Loucy (cell line): ENCODE results near the gene GAN.

Experiments
- EZH2phosphoT487 ChIP-seq: fragments of 200-600 bp; IDR thresholded peaks from 2 replicates; pipeline ENCODE4 v1.6.1; 2018; ENCODE audit warnings: antibody characterized with exemption, mild to moderate bottlenecking, moderate library complexity, borderline replicate concordance
- TF ChIP-seq, protein P1 (sequence below): fragments of 200-600 bp; sonication (generic); conservative IDR thresholded peaks from 2 replicates; pipeline ENCODE4 v1.5.1; 2014; ENCODE audit warnings: mild to moderate bottlenecking, antibody characterized with exemption, low read length

DNA sequence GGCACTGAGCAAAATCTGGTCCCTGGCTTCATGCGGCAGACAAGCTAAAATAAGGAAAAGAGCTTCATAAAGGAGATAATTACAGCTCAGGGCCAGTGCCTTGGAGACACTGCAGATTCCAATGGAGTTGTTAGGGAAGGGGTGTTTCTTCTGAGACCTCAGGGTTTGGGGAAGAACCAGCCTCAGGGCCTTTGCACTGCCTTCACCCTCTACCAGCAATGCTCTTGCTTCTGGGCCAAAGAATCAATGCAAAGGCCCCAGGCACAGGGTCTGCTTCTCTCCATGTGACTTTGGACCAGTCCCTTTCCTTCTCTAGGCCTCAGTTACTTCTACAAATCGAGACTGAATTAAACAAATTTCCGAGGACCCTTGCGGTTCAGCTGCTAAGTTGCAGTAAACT is 36.2 kb upstream of the GAN start:
- TF ChIP-seq, protein P1, sequence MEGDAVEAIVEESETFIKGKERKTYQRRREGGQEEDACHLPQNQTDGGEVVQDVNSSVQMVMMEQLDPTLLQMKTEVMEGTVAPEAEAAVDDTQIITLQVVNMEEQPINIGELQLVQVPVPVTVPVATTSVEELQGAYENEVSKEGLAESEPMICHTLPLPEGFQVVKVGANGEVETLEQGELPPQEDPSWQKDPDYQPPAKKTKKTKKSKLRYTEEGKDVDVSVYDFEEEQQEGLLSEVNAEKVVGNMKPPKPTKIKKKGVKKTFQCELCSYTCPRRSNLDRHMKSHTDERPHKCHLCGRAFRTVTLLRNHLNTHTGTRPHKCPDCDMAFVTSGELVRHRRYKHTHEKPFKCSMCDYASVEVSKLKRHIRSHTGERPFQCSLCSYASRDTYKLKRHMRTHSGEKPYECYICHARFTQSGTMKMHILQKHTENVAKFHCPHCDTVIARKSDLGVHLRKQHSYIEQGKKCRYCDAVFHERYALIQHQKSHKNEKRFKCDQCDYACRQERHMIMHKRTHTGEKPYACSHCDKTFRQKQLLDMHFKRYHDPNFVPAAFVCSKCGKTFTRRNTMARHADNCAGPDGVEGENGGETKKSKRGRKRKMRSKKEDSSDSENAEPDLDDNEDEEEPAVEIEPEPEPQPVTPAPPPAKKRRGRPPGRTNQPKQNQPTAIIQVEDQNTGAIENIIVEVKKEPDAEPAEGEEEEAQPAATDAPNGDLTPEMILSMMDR, result no peak
- no peak for TF ChIP-seq EZH2phosphoT487
